Liver (tissue), 3 donors: Measurements from ENCODE around the gene FMO4.

Experiments
- ATF3 ChIP-seq: IDR thresholded peaks from 2 replicates; pipeline ENCODE4 v1.6.1; 2016; ENCODE audit warnings: antibody characterized with exemption
- CTCF ChIP-seq: fragments of 150-350 bp; IDR thresholded peaks from 2 replicates; pipeline ENCODE4 v1.5.1; 2017; ENCODE audit warnings: improper control_type of control experiment, low read depth, low read length; ENCODE audit not compliant: missing input control
- GABPA ChIP-seq, 2 donors: IDR thresholded peaks in 1 of 2; conservative IDR thresholded peaks in 1 of 2; 2 replicates each; pipeline ENCODE4 v1.6.1; 2016; ENCODE audit warnings: antibody characterized with exemption in 2 of 2, mild to moderate bottlenecking in 1 of 2, moderate library complexity in 1 of 2
- RAD21 ChIP-seq, 2 donors: IDR thresholded peaks; 2 replicates each; pipeline ENCODE4 v1.6.1; 2016; ENCODE audit warnings: antibody characterized with exemption in 2 of 2, mild to moderate bottlenecking in 2 of 2
- YY1 ChIP-seq: IDR thresholded peaks from 2 replicates; pipeline ENCODE4 v1.6.1; 2016; ENCODE audit warnings: antibody characterized with exemption, mild to moderate bottlenecking
- ZBTB33 ChIP-seq: IDR thresholded peaks from 2 replicates; pipeline ENCODE4 v1.6.1; 2016; ENCODE audit warnings: antibody characterized with exemption
- donor health status: healthy.
- donor health status: healthy.

- TF ChIP-seq ZBTB33 (no peak), CTCF (no peak), GABPA (IDR thresholded peaks at IDR 0.05 in 1 of 2, conservative IDR thresholded peaks at IDR 0.05 in 1 of 2) (no peak), YY1 (no peak), RAD21 (IDR thresholded peaks at IDR 0.05) (no peak), ATF3 (no peak)
These were observed 17.1 kb upstream of the FMO4 start for GRCh38 chr1:171296897-171297296.
